Glutamatergic neuron (in vitro differentiated cells): Measurements from ENCODE around the gene L1TD1. TPM values are rescaled to one million over a fixed set of nuclear protein-coding genes. Genes with fewer than 3 reads are reported as not detected.

Experiments used
- DNase-seq: peaks from one replicate; pipeline ENCODE4 v3.0.0; 2022
- H3K27ac Mint-ChIP-seq: one replicate; pipeline ENCODE4 v1.8.0; 2020; ENCODE audit warnings: mild to moderate bottlenecking, mixed read lengths, inconsistent platforms; ENCODE audit not compliant: unreplicated experiment
- H3K27me3 Mint-ChIP-seq: one replicate; pipeline ENCODE4 v1.8.0; 2020; ENCODE audit warnings: mild to moderate bottlenecking, moderate library complexity, mixed read lengths, inconsistent platforms; ENCODE audit not compliant: unreplicated experiment
- H3K36me3 Mint-ChIP-seq: one replicate; pipeline ENCODE4 v1.8.0; 2020; ENCODE audit warnings: mild to moderate bottlenecking, mixed read lengths, inconsistent platforms; ENCODE audit not compliant: unreplicated experiment
- H3K4me1 Mint-ChIP-seq: one replicate; pipeline ENCODE4 v1.8.0; 2020; ENCODE audit warnings: mild to moderate bottlenecking, low read depth, mixed read lengths, inconsistent platforms; ENCODE audit not compliant: unreplicated experiment
- H3K4me3 Mint-ChIP-seq: one replicate; pipeline ENCODE4 v1.8.0; 2020; ENCODE audit warnings: mild to moderate bottlenecking, mixed read lengths, inconsistent platforms; ENCODE audit not compliant: unreplicated experiment
- H3K9me3 Mint-ChIP-seq: one replicate; pipeline ENCODE4 v1.8.0; 2020; ENCODE audit warnings: mild to moderate bottlenecking, moderate library complexity, mixed read lengths, inconsistent platforms; ENCODE audit not compliant: unreplicated experiment
- CTCF ChIP-seq: fragments of 200-600 bp; sonication (generic); IDR thresholded peaks from one replicate; pipeline ENCODE4 v1.5.0; 2021; ENCODE audit not compliant: partially characterized antibody, unreplicated experiment
- total RNA-seq: library from RNA; stranded (reverse); fragmentation: NEBNext Ultra II Directional; extraction: Animal tissue kit (Norgen Biotek cat#: 25700); gene quantifications from one replicate; pipeline ENCODE4 v1.2.1, GENCODE V29; 2021; ENCODE audit not compliant: unreplicated experiment

Gene L1TD1
- total RNA-seq, 1 donor from 2014 or later: 1.8 TPM

- peaks cover 12% of the 10 kb centered on the region for H3K4me1 Mint-ChIP-seq
- no peaks in the 10 kb centered on the region for H3K27me3 Mint-ChIP-seq
- DNase-seq: no peak
- no peak overlapping the region for H3K4me3 Mint-ChIP-seq
- H3K36me3 Mint-ChIP-seq: no peaks in the 10 kb centered on the region
- no peak overlapping the region for H3K27ac Mint-ChIP-seq
- peaks cover 2% of the 10 kb centered on the region for H3K9me3 Mint-ChIP-seq
- TF ChIP-seq CTCF: no peak
Measured at GRCh38 chr1:62187548-62187947, 7.1 kb upstream of the L1TD1 start.

GRCh38 chr1:62188111-62188510 is 6.5 kb upstream of the L1TD1 start:
- H3K36me3 Mint-ChIP-seq: no peaks in the 10 kb centered on the region
- no peak for DNase-seq
- H3K4me1 Mint-ChIP-seq: peaks cover 9% of the 10 kb centered on the region
- no peak overlapping the region for H3K4me3 Mint-ChIP-seq
- H3K27me3 Mint-ChIP-seq: no peaks in the 10 kb centered on the region
- no peak for TF ChIP-seq CTCF
- H3K27ac Mint-ChIP-seq: no peak overlapping the region
- H3K9me3 Mint-ChIP-seq: peaks cover 2% of the 10 kb centered on the region

GRCh38 chr1:62196086-62196690 is 1.5 kb downstream of the L1TD1 start:
- Mint-ChIP-seq H3K27me3 (peaks cover 12% of the 10 kb centered on the region), H3K36me3 (peaks cover 6% of the 10 kb centered on the region), H3K27ac (no peak overlapping the region), H3K4me1 (peaks cover 6% of the 10 kb centered on the region), H3K4me3 (peak overlapping the region; percentile 61), H3K9me3 (peaks cover 2% of the 10 kb centered on the region)
- TF ChIP-seq CTCF: no peak
- DNase-seq: no peak

GRCh38 chr1:62198069-62198780 is 3.6 kb downstream of the L1TD1 start:
- Mint-ChIP-seq H3K36me3 (peaks cover 6% of the 10 kb centered on the region), H3K27ac (no peak overlapping the region), H3K4me3 (no peak overlapping the region), H3K9me3 (peaks cover 2% of the 10 kb centered on the region), H3K27me3 (peaks cover 12% of the 10 kb centered on the region), H3K4me1 (peaks cover 6% of the 10 kb centered on the region)
- TF ChIP-seq CTCF: no peak
- no peak for DNase-seq

- Mint-ChIP-seq H3K9me3 (peaks cover 2% of the 10 kb centered on the region), H3K4me1 (peaks cover 6% of the 10 kb centered on the region), H3K27me3 (peaks cover 12% of the 10 kb centered on the region), H3K27ac (no peak overlapping the region), H3K36me3 (peaks cover 6% of the 10 kb centered on the region), H3K4me3 (no peak overlapping the region)
- no peak for TF ChIP-seq CTCF
- no peak for DNase-seq
Measured at GRCh38 chr1:62198781-62199125, 4.1 kb downstream of the L1TD1 start.
